ENCODE results near the gene VILL.

DNA sequence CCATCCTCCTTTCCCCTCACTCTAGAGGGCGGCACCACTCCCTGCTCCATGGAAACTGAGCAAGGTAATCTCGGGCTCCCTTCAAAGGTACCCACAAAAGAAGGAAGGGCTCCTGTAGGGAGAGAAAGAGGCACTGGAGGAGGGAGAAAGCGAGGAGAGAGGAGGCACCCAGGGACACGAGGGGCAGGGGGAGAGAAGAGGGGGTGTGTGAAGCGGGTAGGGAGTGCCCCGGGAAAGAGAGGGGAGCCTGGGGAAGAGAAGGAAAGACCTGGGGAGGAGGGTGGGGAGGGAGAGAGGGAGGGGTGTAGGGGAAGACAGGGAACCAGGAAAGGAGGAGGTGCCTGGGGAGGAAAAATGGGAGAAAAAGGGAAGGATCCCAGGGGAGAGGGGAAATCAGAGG, 523 bp downstream of the VILL start:
- TF ChIP-seq CTCF (IDR thresholded peaks at IDR 0.05; ENCODE audit: poor library complexity, severe bottlenecking) = no peak
- no peak for TF ChIP-seq EZH2 (IDR thresholded peaks at IDR 0.05; ENCODE audit: borderline replicate concordance, insufficient read depth, low read length, poor library complexity, severe bottlenecking)
- no peak for TF ChIP-seq POLR2AphosphoS5 (IDR thresholded peaks at IDR 0.05)
